IPS-18c (cell line): ENCODE results near the gene IL13RA1.
"Not testable (repeated sequence)": the region's sequence is repeated elsewhere in the genome, so short reads cannot be mapped to it uniquely, and the experiment has no call there.

Experiments used
- H3K4me3 ChIP-seq: 2 replicates; pipeline ENCODE4 v1.7.0; 2013; ENCODE audit warnings: low read depth, mild to moderate bottlenecking, low read length, moderate library complexity; ENCODE audit not compliant: insufficient read depth
- H3K9me3 ChIP-seq: one replicate; pipeline ENCODE4 v1.6.1; 2013; ENCODE audit warnings: mild to moderate bottlenecking, low read length, moderate library complexity; ENCODE audit not compliant: control insufficient read depth, insufficient read depth

IL13RA1 gene

DNA sequence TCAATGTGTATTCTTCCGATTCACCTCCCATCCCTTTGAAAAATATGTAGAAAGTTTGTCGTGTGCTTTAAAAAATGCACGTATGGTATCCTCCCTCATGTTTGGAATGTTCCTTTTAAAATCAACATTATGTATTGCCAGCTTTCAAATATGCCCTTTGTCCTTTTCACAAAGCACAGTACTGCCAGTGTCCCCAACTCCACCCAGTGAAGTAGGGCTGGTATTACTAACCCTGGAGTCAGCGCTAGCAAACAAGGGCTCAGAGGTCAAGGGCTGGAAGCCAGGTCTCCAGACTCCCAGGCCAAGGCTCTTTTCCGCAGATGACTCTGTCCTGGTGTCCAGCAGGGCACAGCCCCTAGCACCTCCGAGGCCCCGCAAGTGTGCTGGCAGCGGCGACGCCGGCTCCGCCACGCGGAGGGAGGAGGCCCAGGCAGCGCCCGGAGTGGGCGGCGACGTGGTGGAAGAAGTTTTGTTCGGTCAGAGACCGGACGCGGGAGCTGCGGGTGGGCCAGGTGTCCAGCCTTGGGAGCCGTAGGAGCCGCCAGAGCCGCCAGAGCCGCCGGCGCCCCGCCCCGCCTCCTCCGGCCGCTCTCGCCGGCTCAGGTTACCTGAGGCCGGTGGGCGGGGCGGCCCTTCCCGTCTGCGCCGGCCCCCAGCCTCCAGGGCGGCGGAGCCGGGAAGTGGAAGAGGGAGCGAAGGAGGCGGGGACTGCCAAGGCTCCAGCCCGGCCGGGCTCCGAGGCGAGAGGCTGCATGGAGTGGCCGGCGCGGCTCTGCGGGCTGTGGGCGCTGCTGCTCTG lies at the start of gene IL13RA1:
IL13RA1 (plus strand) TSS at position 720 of the 799 bp plus-strand sequence; CDS start at position 753, 33 bp downstream.
- peak within 1 kb of the TSS; percentile 53 for H3K4me3 ChIP-seq
- H3K9me3 ChIP-seq, result peaks cover 7% of the 10 kb centered on the region

DNA sequence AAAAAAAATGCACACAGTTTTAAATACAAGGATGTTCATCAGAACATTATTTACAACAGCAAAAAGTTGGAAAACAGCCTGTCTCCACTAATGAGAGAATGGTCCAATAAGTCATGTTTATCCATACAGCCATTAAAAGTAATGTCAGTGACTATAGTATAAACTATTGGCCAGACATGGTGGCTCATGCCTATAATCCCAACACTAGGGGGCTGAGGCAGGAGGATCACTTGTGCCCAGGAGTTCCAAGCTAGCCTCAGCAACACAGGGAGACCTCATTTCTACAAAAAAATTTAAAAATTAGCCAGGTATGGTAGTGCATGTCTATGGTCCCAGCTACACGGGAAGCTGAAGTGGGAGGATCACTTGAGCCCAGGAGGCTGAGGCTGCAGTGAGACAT lies 48.1 kb upstream of the IL13RA1 start:
- Histone ChIP-seq H3K4me3 (no peak overlapping the region), H3K9me3 (no peaks in the 10 kb centered on the region)

DNA sequence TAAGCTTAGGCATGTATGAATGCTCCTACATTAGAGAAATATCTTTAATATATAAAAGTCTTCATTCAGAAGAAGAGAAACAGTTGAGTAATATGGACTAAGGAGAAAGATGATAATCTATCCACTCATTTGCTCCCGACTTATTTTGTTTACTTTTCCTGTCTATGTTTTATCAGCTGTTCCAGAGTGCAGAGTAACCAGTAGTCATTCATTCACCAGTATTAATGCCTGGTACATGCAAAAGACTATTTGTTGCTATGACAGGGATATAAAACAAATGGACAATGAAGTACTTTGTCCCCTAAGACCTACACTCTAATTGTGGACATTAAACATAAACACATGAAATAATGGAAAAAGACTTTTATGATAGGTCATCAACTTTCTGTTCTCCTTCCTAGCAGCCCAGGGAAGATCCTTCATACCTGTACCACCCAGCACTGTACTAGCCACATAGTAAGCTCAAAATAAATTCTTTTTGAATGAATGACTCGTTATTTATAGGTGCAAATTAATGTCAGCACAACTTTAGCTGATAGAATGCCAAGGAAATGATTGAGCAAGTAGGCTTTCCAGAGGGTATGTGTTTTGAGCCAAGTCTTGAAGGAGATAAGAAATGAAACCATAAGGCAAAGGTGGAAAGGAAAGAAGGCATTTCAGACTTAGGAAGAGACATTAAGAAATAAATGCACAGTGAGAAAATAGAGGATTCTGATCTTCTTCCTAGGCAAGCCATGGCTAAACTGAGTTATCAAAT lies 45.0 kb upstream of the IL13RA1 start:
- H3K9me3 ChIP-seq, result no peaks in the 10 kb centered on the region
- H3K4me3 ChIP-seq, result no peak overlapping the region

GRCh38 chrX:118685393-118685792 lies 42.0 kb upstream of the IL13RA1 start:
- Histone ChIP-seq H3K4me3 (no peak overlapping the region), H3K9me3 (no peaks in the 10 kb centered on the region)

GRCh38 chrX:118688935-118689334 lies 38.5 kb upstream of the IL13RA1 start:
- no peaks in the 10 kb centered on the region for H3K9me3 ChIP-seq
- H3K4me3 ChIP-seq, result no peak overlapping the region

- no peak overlapping the region for H3K4me3 ChIP-seq
Observed at GRCh38 chrX:118693843-118694242, 33.6 kb upstream of the IL13RA1 start.

DNA sequence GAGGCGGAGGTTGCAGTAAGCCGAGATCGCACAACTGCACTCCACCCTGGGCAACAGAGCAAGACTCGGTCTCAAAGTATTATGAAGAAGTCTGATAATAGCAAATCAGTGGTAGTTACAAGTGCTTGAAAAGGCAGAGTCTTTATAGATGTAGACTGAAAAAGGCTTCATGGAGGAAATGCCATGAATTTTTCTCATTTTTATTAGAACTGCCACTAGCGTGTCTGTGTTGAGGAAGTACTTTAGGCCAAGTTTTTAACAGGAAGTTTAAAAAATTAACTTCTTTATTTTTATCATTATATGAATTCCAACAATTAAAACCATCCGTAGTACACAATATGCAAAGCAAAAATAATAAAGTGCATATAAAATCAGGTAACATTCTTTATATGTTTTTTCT lies 32.8 kb upstream of the IL13RA1 start:
- H3K4me3 ChIP-seq, result no peak overlapping the region
- H3K9me3 ChIP-seq, result peaks cover 2% of the 10 kb centered on the region

More at GRCh38 chrX:118693843-118694242, 33.6 kb upstream of the IL13RA1 start:
- peaks cover 2% of the 10 kb centered on the region for H3K9me3 ChIP-seq

GRCh38 chrX:118698516-118699170 lies 28.8 kb upstream of the IL13RA1 start:
- H3K4me3 ChIP-seq, result no peak overlapping the region
- peaks cover 2% of the 10 kb centered on the region for H3K9me3 ChIP-seq

DNA sequence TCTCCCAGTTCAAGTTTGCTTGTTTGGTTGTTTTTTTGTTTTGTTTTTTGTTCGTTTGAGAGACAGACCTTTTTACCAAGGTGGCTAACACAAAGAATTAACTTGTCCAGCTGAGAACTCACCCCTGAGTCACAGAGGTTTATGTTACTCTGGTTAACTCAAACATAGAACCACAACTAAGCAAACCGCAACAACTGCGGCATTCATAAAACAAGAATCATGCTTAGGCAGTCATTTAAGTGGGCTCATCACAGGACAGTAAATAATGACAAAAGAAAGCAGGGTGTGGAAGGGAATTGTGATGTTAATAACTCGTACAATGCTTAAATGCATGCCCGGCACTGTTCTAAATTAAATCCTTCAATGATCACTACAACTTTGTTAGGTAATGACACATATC lies 24.7 kb upstream of the IL13RA1 start:
- H3K4me3 ChIP-seq, result no peak overlapping the region
- peaks cover 2% of the 10 kb centered on the region for H3K9me3 ChIP-seq

- Histone ChIP-seq H3K4me3 (no peak overlapping the region), H3K9me3 (peaks cover 5% of the 10 kb centered on the region)
Observed at GRCh38 chrX:118706681-118707080, 20.7 kb upstream of the IL13RA1 start.

- H3K4me3 ChIP-seq, result no peak overlapping the region
- H3K9me3 ChIP-seq, result no peaks in the 10 kb centered on the region
Observed at GRCh38 chrX:118714521-118714920, 12.9 kb upstream of the IL13RA1 start.

- H3K9me3 ChIP-seq, H3K4me3 ChIP-seq: not testable (repeated sequence)
Observed at GRCh38 chrX:118715917-118716316, 11.5 kb upstream of the IL13RA1 start.

- H3K9me3 ChIP-seq, H3K4me3 ChIP-seq: not testable (repeated sequence)
Observed at GRCh38 chrX:118716833-118717232, 10.6 kb upstream of the IL13RA1 start.

- Histone ChIP-seq H3K4me3 (no peak overlapping the region), H3K9me3 (no peaks in the 10 kb centered on the region)
Observed at GRCh38 chrX:118717678-118718391, 9.6 kb upstream of the IL13RA1 start.

DNA sequence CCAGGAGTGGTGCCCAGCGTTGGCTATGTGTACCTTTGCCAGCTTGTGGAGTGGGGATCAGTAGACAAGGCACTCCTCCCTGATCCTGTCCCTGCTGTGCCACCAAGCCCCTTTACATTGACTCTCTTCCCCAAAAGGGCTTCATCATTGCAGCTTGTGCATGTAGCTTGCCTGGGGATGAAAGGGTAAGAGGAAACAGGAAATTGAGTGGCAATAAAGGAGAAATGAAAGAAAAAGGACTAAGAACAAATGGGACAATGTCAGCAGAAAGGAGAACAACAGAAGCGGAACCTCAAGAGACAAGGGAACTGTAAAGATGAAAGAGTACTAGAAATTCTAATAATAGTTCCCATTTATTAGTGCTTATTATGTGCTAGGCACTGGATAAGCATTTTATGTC lies 8.7 kb upstream of the IL13RA1 start:
- Histone ChIP-seq H3K4me3 (no peak overlapping the region), H3K9me3 (peaks cover 4% of the 10 kb centered on the region)

DNA sequence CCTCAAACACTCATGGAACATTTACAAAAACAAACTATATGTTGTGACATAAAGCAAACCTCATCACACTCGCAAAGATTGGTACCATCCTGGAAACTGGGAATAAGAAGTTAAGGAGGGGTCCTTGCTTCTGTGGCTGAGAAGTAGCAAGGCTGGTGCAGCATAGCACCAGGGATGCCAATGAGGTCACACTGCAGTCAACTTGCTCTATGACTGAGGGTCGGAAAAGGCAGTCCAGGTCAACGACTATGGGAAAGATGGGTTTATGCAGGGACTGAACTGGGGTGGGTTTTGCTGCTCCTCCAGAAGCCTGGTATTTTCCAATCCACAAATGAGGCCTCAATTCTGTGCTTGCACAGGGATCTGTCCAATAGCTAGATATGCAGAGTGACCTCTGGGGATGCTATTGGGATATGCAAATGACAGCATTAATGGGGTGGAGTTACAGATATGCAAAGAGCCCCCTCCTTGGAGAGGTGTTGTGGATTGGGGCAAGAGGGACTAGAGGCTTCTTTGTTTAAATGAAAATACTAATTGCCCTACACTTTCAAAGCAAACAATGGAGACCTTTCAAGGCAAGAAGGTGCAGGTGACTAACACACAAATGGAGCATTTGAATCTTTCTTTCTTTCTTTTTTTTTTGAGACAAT lies 7.2 kb upstream of the IL13RA1 start:
- Histone ChIP-seq H3K9me3 (peaks cover 4% of the 10 kb centered on the region), H3K4me3 (no peak overlapping the region)

DNA sequence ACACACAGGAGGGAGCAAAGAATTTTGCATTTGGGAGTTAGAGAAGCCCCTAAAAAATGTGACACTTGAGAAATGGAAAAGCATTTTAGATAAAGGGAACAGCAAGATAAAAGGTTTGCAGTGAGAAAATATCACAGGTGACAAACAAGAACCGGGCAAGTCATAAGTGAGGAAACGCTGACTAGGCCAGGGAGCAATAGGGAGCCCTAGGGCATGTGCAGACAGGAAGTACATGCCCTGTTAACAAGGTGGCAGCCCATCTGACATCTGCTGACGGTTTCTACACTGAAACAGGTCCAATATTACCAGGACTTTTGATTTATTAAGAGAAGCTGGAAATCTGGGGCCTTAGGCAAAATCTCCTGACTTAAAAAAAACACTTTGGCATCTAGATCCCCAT lies 4.0 kb upstream of the IL13RA1 start:
- H3K4me3 ChIP-seq, result no peak overlapping the region
- peaks cover 7% of the 10 kb centered on the region for H3K9me3 ChIP-seq
